Measurements from ENCODE around the gene C10orf120. TPM values are rescaled to one million over a fixed set of nuclear protein-coding genes. Genes with fewer than 3 reads are reported as not detected.

Gene C10orf120
- total RNA-seq, 1 experiment from 2014 or later: not detected

DNA sequence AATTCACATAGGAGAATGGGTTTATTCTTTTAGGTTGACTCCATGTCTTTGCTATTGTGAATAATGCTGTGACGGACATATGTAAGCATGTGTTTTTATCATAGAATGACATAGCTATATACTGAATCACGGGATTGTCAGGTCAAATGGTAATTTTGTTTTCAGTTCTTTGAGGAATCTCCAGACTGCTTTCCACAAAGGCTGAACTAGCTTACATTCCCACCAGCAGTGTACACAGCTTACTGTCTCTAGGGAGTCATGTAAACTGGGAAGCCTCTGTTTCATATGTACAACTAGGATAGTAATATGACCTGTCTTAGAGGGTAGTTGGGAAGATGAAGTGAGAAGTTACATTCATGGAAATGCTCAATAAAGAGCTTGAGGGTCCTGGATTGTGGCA, 6.8 kb upstream of the C10orf120 start:
- no peaks in the 10 kb centered on the region for H3K4me1 ChIP-seq (ENCODE audit: insufficient read depth, low read length, poor library complexity, severe bottlenecking)
- TF ChIP-seq EZH2 (IDR thresholded peaks at IDR 0.05; ENCODE audit: borderline replicate concordance, low read depth, low read length, poor library complexity, severe bottlenecking): no peak
- TF ChIP-seq, protein P1, sequence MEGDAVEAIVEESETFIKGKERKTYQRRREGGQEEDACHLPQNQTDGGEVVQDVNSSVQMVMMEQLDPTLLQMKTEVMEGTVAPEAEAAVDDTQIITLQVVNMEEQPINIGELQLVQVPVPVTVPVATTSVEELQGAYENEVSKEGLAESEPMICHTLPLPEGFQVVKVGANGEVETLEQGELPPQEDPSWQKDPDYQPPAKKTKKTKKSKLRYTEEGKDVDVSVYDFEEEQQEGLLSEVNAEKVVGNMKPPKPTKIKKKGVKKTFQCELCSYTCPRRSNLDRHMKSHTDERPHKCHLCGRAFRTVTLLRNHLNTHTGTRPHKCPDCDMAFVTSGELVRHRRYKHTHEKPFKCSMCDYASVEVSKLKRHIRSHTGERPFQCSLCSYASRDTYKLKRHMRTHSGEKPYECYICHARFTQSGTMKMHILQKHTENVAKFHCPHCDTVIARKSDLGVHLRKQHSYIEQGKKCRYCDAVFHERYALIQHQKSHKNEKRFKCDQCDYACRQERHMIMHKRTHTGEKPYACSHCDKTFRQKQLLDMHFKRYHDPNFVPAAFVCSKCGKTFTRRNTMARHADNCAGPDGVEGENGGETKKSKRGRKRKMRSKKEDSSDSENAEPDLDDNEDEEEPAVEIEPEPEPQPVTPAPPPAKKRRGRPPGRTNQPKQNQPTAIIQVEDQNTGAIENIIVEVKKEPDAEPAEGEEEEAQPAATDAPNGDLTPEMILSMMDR (conservative IDR thresholded peaks at IDR 0.05; ENCODE audit: low read depth, low read length): no peak
- ChIA-PET CTCF (interaction anchor here (0.6 kb wide), 1 partner anchor 388 kb away, joined by 4 read pairs; no protein-coding TSS in a partner anchor), POLR2A (ENCODE audit: low non-redundant PET) (no interaction called here)
- peaks cover 30% of the 10 kb centered on the region for H3K27me3 ChIP-seq (replicated peaks; ENCODE audit: insufficient read depth, low read depth, low read length, poor library complexity)
- intact Hi-C loops (cut with micrococcal nuclease; ENCODE audit: unreplicated experiment): no loop called here
- H3K4me3 ChIP-seq (ENCODE audit: low read depth, low read length, poor library complexity, severe bottlenecking): no peak overlapping the region
- no TSS peak for BruUV-seq (replicated peaks)
- no peak for DNase-seq (ENCODE audit: low spot score)
- H3K36me3 ChIP-seq (ENCODE audit: insufficient read depth, low read length, poor library complexity, severe bottlenecking): no peaks in the 10 kb centered on the region
- no peak overlapping the region for H3K27ac ChIP-seq (ENCODE audit: low read depth, low read length, poor library complexity, severe bottlenecking)
- H3K9me3 ChIP-seq (ENCODE audit: low read depth, low read length, poor library complexity, severe bottlenecking): no peaks in the 10 kb centered on the region

DNA sequence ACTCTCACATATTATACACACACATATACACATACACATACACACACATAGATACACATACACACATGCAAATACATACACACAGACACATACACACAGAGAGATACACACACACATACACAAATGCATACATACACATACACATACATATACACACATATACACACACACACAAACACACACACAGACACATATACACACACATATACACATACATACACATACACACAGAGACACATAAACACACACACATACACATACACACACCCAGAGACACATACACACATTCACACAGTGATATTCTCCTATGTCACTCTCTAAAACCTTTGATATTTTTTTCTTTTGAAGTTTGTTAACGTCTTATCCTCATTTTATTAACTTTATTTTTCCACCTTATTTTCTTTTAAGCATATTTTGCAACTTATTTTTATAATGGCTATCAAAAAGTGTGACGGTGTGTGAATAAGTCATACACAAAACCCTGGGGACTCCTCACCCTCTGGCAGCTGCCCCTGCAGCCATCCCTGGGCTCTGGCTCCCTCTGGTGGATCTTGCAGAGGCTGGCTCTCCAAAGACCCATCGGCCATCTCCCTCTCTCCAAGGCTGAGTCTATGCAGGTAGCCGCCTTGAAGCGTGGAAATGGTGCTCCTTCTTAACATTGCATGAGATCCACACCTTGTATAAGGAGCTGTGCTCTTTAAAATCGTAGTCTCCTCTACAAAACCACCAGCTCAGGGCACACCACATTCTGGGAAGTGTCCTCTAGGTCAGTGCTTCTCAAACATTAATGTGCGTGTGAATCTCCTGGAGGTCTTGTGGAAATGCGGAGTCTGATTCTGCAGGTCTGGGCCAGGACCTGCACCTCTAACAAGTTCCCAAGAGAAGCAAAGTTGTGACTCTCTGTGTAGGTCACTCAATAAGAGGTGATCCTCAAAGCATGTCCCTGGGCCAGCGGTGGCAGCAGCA, 4.1 kb upstream of the C10orf120 start:
- BruUV-seq (replicated peaks): no TSS peak
- Histone ChIP-seq H3K4me1 (ENCODE audit: insufficient read depth, low read length, poor library complexity, severe bottlenecking) (no peaks in the 10 kb centered on the region), H3K27me3 (replicated peaks; ENCODE audit: insufficient read depth, low read depth, low read length, poor library complexity) (peaks cover 14% of the 10 kb centered on the region), H3K27ac (ENCODE audit: low read depth, low read length, poor library complexity, severe bottlenecking) (no peak overlapping the region), H3K9me3 (ENCODE audit: low read depth, low read length, poor library complexity, severe bottlenecking) (no peaks in the 10 kb centered on the region), H3K36me3 (ENCODE audit: insufficient read depth, low read length, poor library complexity, severe bottlenecking) (no peaks in the 10 kb centered on the region), H3K4me3 (ENCODE audit: low read depth, low read length, poor library complexity, severe bottlenecking) (no peak overlapping the region)
- ChIA-PET POLR2A (ENCODE audit: low non-redundant PET) (no interaction called here), CTCF (interaction anchor here (1.1 to 1.6 kb wide), 2 partner anchors 55 to 424 kb away, joined by 3 to 6 read pairs; no protein-coding TSS in a partner anchor)
- TF ChIP-seq EZH2 (IDR thresholded peaks at IDR 0.05; ENCODE audit: borderline replicate concordance, low read depth, low read length, poor library complexity, severe bottlenecking): no peak
- TF ChIP-seq, protein P1 (conservative IDR thresholded peaks at IDR 0.05; ENCODE audit: low read depth, low read length): peak; percentile 82
- intact Hi-C loops (cut with micrococcal nuclease; ENCODE audit: unreplicated experiment): loop anchor here (1.0 to 5.0 kb wide), 4 partner anchors 55 to 426 kb away; no protein-coding TSS in a partner anchor
- peak; percentile 70 for DNase-seq (ENCODE audit: low spot score)

DNA sequence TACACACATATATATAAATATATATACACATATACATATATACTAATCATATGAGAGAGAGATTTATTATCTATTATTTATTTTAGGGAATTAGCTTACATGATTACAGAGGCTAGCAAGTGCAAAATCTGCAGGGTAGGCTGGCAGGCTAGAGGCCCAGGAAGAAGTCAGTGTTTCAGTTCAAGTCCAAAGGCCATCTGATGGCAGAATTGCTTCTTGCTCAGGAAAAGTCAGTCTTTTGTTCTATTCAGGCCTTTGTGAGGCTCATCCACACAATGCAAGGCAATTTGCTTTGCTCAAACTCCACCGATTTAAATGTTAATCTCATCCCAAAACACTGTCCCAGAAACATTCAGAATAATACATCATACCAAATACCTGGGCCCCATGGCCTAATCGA, 2.6 kb upstream of the C10orf120 start:
- no peak overlapping the region for H3K4me3 ChIP-seq (ENCODE audit: low read depth, low read length, poor library complexity, severe bottlenecking)
- peaks cover 9% of the 10 kb centered on the region for H3K27me3 ChIP-seq (replicated peaks; ENCODE audit: insufficient read depth, low read depth, low read length, poor library complexity)
- H3K4me1 ChIP-seq (ENCODE audit: insufficient read depth, low read length, poor library complexity, severe bottlenecking): no peaks in the 10 kb centered on the region
- H3K9me3 ChIP-seq (ENCODE audit: low read depth, low read length, poor library complexity, severe bottlenecking): no peaks in the 10 kb centered on the region
- TF ChIP-seq, protein P1 (conservative IDR thresholded peaks at IDR 0.05; ENCODE audit: low read depth, low read length): no peak
- no peak for TF ChIP-seq EZH2 (IDR thresholded peaks at IDR 0.05; ENCODE audit: borderline replicate concordance, low read depth, low read length, poor library complexity, severe bottlenecking)
- no peak overlapping the region for H3K27ac ChIP-seq (ENCODE audit: low read depth, low read length, poor library complexity, severe bottlenecking)
- no TSS peak for BruUV-seq (replicated peaks)
- intact Hi-C loops (cut with micrococcal nuclease; ENCODE audit: unreplicated experiment): loop anchor here (2.0 to 5.0 kb wide), 2 partner anchors 135 to 425 kb away; no protein-coding TSS in a partner anchor
- CTCF ChIA-PET: interaction anchor here (0.6 kb wide), 1 partner anchor 510 kb away, joined by 3 read pairs; no protein-coding TSS in a partner anchor
- H3K36me3 ChIP-seq (ENCODE audit: insufficient read depth, low read length, poor library complexity, severe bottlenecking): no peaks in the 10 kb centered on the region
- POLR2A ChIA-PET (ENCODE audit: low non-redundant PET): no interaction called here
- DNase-seq (ENCODE audit: low spot score): no peak
